HepG2 (cell line): ENCODE measurements around the gene MTREX.

Experiments used
- CEBPG ChIP-seq: IDR thresholded peaks from 2 replicates; pipeline ENCODE4 v1.6.1; 2016
- EZH2 ChIP-seq: conservative IDR thresholded peaks from 2 replicates; pipeline ENCODE4 v1.6.1; 2012; ENCODE audit warnings: mild to moderate bottlenecking, low read depth, low read length, moderate library complexity
- POLR2AphosphoS2 ChIP-seq: IDR thresholded peaks from 2 replicates; pipeline ENCODE4 v1.6.1; 2011; ENCODE audit warnings: low read depth, low read length, improper control_type of control experiment
- ZNF503 ChIP-seq: sonication (generic); formaldehyde crosslinking; IDR thresholded peaks from 2 replicates; pipeline ENCODE4 v1.4.0; 2020; ENCODE audit warnings: missing genetic modification reagents
- ZNF639 ChIP-seq: conservative IDR thresholded peaks from 2 replicates; pipeline ENCODE4 v1.6.1; 2018; ENCODE audit warnings: missing genetic modification reagents
- TF ChIP-seq, protein P1 (sequence below), 2 experiments: sonication (generic) in 1 of 2; formaldehyde crosslinking in 1 of 2; IDR thresholded peaks; 2 replicates each; pipeline versions ENCODE4 v1.5.1 to v1.6.1; 2011 to 2020; ENCODE audit warnings: borderline replicate concordance in 1 of 2, low read depth in 1 of 2, low read length in 1 of 2, mild to moderate bottlenecking in 1 of 2, missing genetic modification reagents in 1 of 2, moderate library complexity in 1 of 2

DNA sequence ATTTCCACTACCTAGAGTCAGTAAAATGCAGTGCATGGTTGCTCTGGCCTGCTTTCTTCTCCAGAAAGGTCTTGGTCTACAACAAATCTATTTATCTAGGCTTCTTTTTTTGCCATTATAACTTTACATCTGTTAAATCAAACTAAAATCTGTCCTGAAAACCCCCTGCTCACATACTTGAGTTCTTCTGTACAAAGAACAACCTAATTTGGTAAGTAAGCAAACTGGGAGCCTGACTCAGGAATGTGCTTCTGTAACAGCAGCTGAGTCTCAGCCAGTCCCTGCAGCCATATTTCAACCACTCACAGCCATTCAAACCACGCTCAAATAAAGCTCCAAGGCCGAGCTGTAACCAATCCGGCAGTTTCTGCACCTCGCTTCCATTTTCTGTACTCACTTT lies 131.2 kb downstream of the MTREX start:
- no peak for TF ChIP-seq CEBPG (CRISPR knock-in tag)
- TF ChIP-seq ZNF639 (CRISPR knock-in tag) = no peak
- TF ChIP-seq, protein P1, sequence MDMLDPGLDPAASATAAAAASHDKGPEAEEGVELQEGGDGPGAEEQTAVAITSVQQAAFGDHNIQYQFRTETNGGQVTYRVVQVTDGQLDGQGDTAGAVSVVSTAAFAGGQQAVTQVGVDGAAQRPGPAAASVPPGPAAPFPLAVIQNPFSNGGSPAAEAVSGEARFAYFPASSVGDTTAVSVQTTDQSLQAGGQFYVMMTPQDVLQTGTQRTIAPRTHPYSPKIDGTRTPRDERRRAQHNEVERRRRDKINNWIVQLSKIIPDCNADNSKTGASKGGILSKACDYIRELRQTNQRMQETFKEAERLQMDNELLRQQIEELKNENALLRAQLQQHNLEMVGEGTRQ (IDR thresholded peaks at IDR 0.05; ENCODE audit: low read depth, low read length) = no peak
- TF ChIP-seq, protein P1 (CRISPR knock-in tag; IDR thresholded peaks at IDR 0.05; ENCODE audit: borderline replicate concordance) = no peak
- no peak for TF ChIP-seq POLR2AphosphoS2
- TF ChIP-seq ZNF503 (CRISPR knock-in tag) = no peak
- TF ChIP-seq EZH2 = no peak
